GM12878 (cell line): ENCODE data around the gene CCDC182. TPM values are rescaled to one million over a fixed set of nuclear protein-coding genes. Genes with fewer than 3 reads are reported as not detected.

ENCODE experiments used
- ATAC-seq: fragments of 200-7000 bp; cut with Tn5 transposase; 3 replicates; pipeline ENCODE4 v1.9.1; 2020; ENCODE audit warnings: mild to moderate bottlenecking, moderate library complexity
- BruUV-seq: library from RNA; stranded (reverse); fragments of 400-500 nt; replicated peaks from 2 replicates; lab custom pipeline; 2021; lab: Mats Ljungman, UMichigan
- CTCF ChIA-PET: fragments of 300-600 bp; sonication (Branson Sonifier 250); formaldehyde crosslinking; extraction: SDS; loops from one replicate; lab custom pipeline; 2021; ENCODE audit warnings: inconsistent platforms; lab: Yijun Ruan, JAX
- POLR2A ChIA-PET: fragments of 350-600 bp; formaldehyde crosslinking; extraction: SDS; loops from one replicate; lab custom pipeline; 2021; ENCODE audit warnings: inconsistent platforms; lab: Charles Lee
- RAD21 ChIA-PET: fragments of 300-600 bp; sonication (Branson Sonifier 250); formaldehyde crosslinking; loops from one replicate; lab custom pipeline; 2023; ENCODE audit warnings: antibody characterized with exemption; ENCODE audit not compliant: unreplicated experiment; lab: Charles Lee
- SMC1A ChIA-PET: fragments of 300-600 bp; sonication (Branson Sonifier 250); formaldehyde crosslinking; loops from one replicate; lab custom pipeline; 2023; ENCODE audit not compliant: unreplicated experiment, uncharacterized antibody; lab: Charles Lee
- DNase-seq: peaks from one replicate; pipeline ENCODE4 v3.0.0-alpha.2; 2011; ENCODE audit warnings: low read depth, low spot score
- FAIRE-seq: peaks from 3 replicates; lab custom pipeline; 2011; peaks lifted over from hg19 to GRCh38; lab: Jason Lieb, UNC
- H2AFZ ChIP-seq: 2 replicates; pipeline ENCODE4 v1.6.0; 2011; ENCODE audit warnings: low read depth, low read length, control low read depth; ENCODE audit not compliant: control insufficient read depth
- H3K27ac ChIP-seq: 2 replicates; pipeline ENCODE4 v1.5.1; 2011; ENCODE audit warnings: control low read depth; ENCODE audit not compliant: control insufficient read depth, insufficient read depth
- H3K27me3 ChIP-seq, 2 experiments: replicated peaks in 1 of 2; 2 replicates each; pipeline versions ENCODE4 v1.6.0 to v1.6.1; 2011; ENCODE audit warnings: low read length in 1 of 2; ENCODE audit not compliant: control insufficient read depth in 2 of 2, insufficient read depth in 2 of 2
- H3K36me3 ChIP-seq, 2 experiments: 2 replicates each; pipeline ENCODE4 v1.5.1; 2011; ENCODE audit warnings: low read length in 1 of 2; ENCODE audit not compliant: control insufficient read depth in 2 of 2, insufficient read depth in 2 of 2
- H3K4me1 ChIP-seq: 2 replicates; pipeline ENCODE4 v1.6.1; 2011; ENCODE audit warnings: mild to moderate bottlenecking, low read length, moderate library complexity, mixed read lengths; ENCODE audit not compliant: control insufficient read depth, insufficient read depth
- H3K4me2 ChIP-seq: 2 replicates; pipeline ENCODE4 v1.6.0; 2011; ENCODE audit warnings: control low read depth; ENCODE audit not compliant: control insufficient read depth, insufficient read depth
- H3K4me3 ChIP-seq: fragments of 200-600 bp; sonication (generic); 2 replicates; pipeline ENCODE4 v1.5.1; 2016
- H3K79me2 ChIP-seq: 2 replicates; pipeline ENCODE4 v1.6.0; 2011; ENCODE audit warnings: low read length; ENCODE audit not compliant: control insufficient read depth, insufficient read depth
- H3K9ac ChIP-seq: 2 replicates; pipeline ENCODE4 v1.8.0; 2011; ENCODE audit warnings: low read length, control low read depth, mixed read lengths; ENCODE audit not compliant: control insufficient read depth, insufficient read depth
- H3K9me3 ChIP-seq: replicated peaks from 3 replicates; pipeline ENCODE4 v1.5.1; 2011; ENCODE audit warnings: mild to moderate bottlenecking, low read length; ENCODE audit not compliant: control insufficient read depth, insufficient read depth
- H4K20me1 ChIP-seq: 2 replicates; pipeline ENCODE4 v1.6.0; 2011; ENCODE audit not compliant: control insufficient read depth, insufficient read depth
- CBX5 ChIP-seq: sonication (generic); IDR thresholded peaks from 2 replicates; pipeline ENCODE4 v1.6.1; 2016; ENCODE audit warnings: low read depth, moderate library complexity, mild to moderate bottlenecking, inconsistent platforms
- EGR1 ChIP-seq, 2 experiments: IDR thresholded peaks; 1 replicate in 1 of 2; 2 replicates in 1 of 2; pipeline ENCODE4 v1.6.1; 2011 to 2012; ENCODE audit warnings: low read depth in 2 of 2, low read length in 2 of 2, borderline replicate concordance in 1 of 2, mild to moderate bottlenecking in 1 of 2, moderate library complexity in 1 of 2
- JUND ChIP-seq: IDR thresholded peaks from 2 replicates; pipeline ENCODE4 v1.6.1; 2012; ENCODE audit warnings: low read depth, mild to moderate bottlenecking, low read length, improper control_type of control experiment, moderate library complexity
- NRF1 ChIP-seq: conservative IDR thresholded peaks from 2 replicates; pipeline ENCODE4 v1.6.1; 2011; ENCODE audit warnings: mild to moderate bottlenecking, low read depth, low read length, improper control_type of control experiment
- PAX8 ChIP-seq: fragments of 450-650 bp; IDR thresholded peaks from 2 replicates; pipeline ENCODE4 v1.6.1; 2017; ENCODE audit warnings: mild to moderate bottlenecking, moderate library complexity
- RB1 ChIP-seq: fragments of 450-650 bp; formaldehyde crosslinking; IDR thresholded peaks from 2 replicates; pipeline ENCODE4 v1.6.1; 2017; ENCODE audit warnings: mild to moderate bottlenecking, borderline replicate concordance
- SMAD1 ChIP-seq: fragments of 450-650 bp; IDR thresholded peaks from 2 replicates; pipeline ENCODE4 v1.6.1; 2018; ENCODE audit warnings: mild to moderate bottlenecking, low read depth; ENCODE audit not compliant: partially characterized antibody
- SMARCA5 ChIP-seq: fragments of 450-650 bp; IDR thresholded peaks from 2 replicates; pipeline ENCODE4 v1.6.1; 2017; ENCODE audit warnings: mild to moderate bottlenecking
- STAT1 ChIP-seq: fragments of 450-650 bp; conservative IDR thresholded peaks from 2 replicates; pipeline ENCODE4 v1.6.1; 2014; ENCODE audit warnings: antibody characterized with exemption, mild to moderate bottlenecking
- SUPT20H ChIP-seq: IDR thresholded peaks from 2 replicates; pipeline ENCODE4 v1.6.1; 2011; ENCODE audit warnings: low read depth, mild to moderate bottlenecking, low read length, moderate library complexity, borderline replicate concordance; ENCODE audit not compliant: control insufficient read depth
- ZNF217 ChIP-seq: fragments of 450-650 bp; IDR thresholded peaks from 2 replicates; pipeline ENCODE4 v1.6.1; 2017; ENCODE audit warnings: antibody characterized with exemption, mild to moderate bottlenecking
- WGBS: methylation state at CpG from one replicate; pipeline ENCODE4 v1.1.6; 2016; ENCODE audit warnings: low lambda C conversion rate; ENCODE audit not compliant: insufficient replicate concordance, insufficient coverage; ENCODE audit errors: missing lambda C conversion rate; 5-methylcytosine and 5-hydroxymethylcytosine counted together
- in situ Hi-C: fragments of 300-500 bp; cut with MboI; formaldehyde crosslinking; loops from 9 replicates; pipeline ENCODE4 v1.14.3; 2018; ENCODE audit warnings: mixed read lengths
- intact Hi-C: fragments of 100-400 bp; cut with micrococcal nuclease; formaldehyde crosslinking; loops from one replicate; pipeline ENCODE4 v1.14.2; 2022; ENCODE audit not compliant: unreplicated experiment
- polyA plus RNA-seq, 11 experiments: library from polyadenylated mRNA; depleted of rRNA in 4 of 11; unstranded in 6 of 11; stranded (reverse) in 5 of 11; fragments of >200 nt; fragmentation: Nextera tagmentation in 4 of 11; fragmentation: Illumina TruSeq in 1 of 11; extraction: Ambion mirVana in 4 of 11; extraction: Trizol in 1 of 11; gene quantifications; 1 replicate in 1 of 11; 2 replicates in 10 of 11; pipeline versions ENCODE4 v1.2.1 to v1.2.3, GENCODE V29; 2011 to 2016; ENCODE audit warnings: inconsistent platforms in 2 of 11, missing spikeins in 2 of 11, low read depth in 1 of 11
- total RNA-seq, 4 experiments: library from RNA; depleted of rRNA in 3 of 4; stranded (reverse); fragments of >200 nt in 3 of 4; fragmentation: Illumina TruSeq in 1 of 4; extraction: Trizol in 1 of 4; gene quantifications; 2 replicates each; pipeline versions ENCODE4 v1.2.1 to v1.2.3, GENCODE V29; 2013 to 2021
- TF ChIP-seq, protein P1 (sequence below): fragments of 450-650 bp; IDR thresholded peaks from 2 replicates; pipeline ENCODE4 v1.6.1; 2017; ENCODE audit warnings: antibody characterized with exemption, mild to moderate bottlenecking, moderate library complexity

CCDC182 gene
- total and polyA plus RNA-seq, 10 of the 15 experiments (the other 5 are each of a cell fraction or from before 2014, with no cell fraction given), result not detected

DNA sequence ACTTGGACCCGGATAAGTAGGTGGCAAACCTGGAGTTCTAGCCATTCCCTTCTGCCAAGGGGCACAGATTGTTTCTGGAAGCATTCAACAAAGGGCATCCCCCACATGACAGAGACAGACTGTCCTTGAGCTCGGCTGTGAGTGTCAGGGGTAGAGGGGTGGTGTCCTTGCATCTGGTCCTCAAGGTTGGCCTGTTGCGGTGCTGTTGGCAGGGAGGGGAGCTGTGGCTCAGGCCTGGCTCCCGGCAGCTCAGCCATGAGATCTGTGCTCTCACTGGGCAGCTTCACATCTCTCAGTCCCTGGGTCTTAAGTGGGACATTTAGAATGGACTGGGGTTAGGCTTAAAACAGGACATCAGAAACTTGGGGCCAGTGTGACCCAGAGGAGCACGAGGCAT lies 20.4 kb downstream of the CCDC182 start:
- no peak for FAIRE-seq
- no TSS peak for BruUV-seq
- DNase-seq, result no peak
- ChIA-PET SMC1A (interaction anchor here (0.5 to 0.9 kb wide), 2 partner anchors 53 to 589 kb away, joined by 3 read pairs; no protein-coding TSS in a partner anchor), RAD21 (interaction anchor here (1.7 kb wide), 1 partner anchor 23 kb away, joined by 5 read pairs; no protein-coding TSS in a partner anchor)
- intact Hi-C loops, result no loop called here
- Histone ChIP-seq H3K4me3 (no peak overlapping the region), H3K9me3 (no peaks in the 10 kb centered on the region), H3K79me2 (no peaks in the 10 kb centered on the region), H3K9ac (no peak overlapping the region)
- in situ Hi-C loops, result no loop called here
- TF ChIP-seq PAX8 (no peak), STAT1 (no peak), SMAD1 (no peak), CBX5 (no peak), NRF1 (no peak), SMARCA5 (no peak), SUPT20H (no peak), RB1 (no peak), JUND (no peak), EGR1 (IDR thresholded peaks at IDR 0.05; ENCODE audit: borderline replicate concordance in 1 of 2, low read depth in 2 of 2, low read length in 2 of 2) (no peak), ZNF217 (no peak)
- TF ChIP-seq, protein P1, sequence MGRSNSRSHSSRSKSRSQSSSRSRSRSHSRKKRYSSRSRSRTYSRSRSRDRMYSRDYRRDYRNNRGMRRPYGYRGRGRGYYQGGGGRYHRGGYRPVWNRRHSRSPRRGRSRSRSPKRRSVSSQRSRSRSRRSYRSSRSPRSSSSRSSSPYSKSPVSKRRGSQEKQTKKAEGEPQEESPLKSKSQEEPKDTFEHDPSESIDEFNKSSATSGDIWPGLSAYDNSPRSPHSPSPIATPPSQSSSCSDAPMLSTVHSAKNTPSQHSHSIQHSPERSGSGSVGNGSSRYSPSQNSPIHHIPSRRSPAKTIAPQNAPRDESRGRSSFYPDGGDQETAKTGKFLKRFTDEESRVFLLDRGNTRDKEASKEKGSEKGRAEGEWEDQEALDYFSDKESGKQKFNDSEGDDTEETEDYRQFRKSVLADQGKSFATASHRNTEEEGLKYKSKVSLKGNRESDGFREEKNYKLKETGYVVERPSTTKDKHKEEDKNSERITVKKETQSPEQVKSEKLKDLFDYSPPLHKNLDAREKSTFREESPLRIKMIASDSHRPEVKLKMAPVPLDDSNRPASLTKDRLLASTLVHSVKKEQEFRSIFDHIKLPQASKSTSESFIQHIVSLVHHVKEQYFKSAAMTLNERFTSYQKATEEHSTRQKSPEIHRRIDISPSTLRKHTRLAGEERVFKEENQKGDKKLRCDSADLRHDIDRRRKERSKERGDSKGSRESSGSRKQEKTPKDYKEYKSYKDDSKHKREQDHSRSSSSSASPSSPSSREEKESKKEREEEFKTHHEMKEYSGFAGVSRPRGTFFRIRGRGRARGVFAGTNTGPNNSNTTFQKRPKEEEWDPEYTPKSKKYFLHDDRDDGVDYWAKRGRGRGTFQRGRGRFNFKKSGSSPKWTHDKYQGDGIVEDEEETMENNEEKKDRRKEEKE, result no peak
- TF ChIP-seq, all 136 proteins: peak for 0
- Histone ChIP-seq H3K36me3 (no peaks in the 10 kb centered on the region), H3K4me2 (no peak overlapping the region), H3K27me3 (no peaks in the 10 kb centered on the region; a peak in 1 of 4 replicates), H3K27ac (no peak overlapping the region), H3K4me1 (peaks cover 18% of the 10 kb centered on the region), H2AFZ (no peak overlapping the region), H4K20me1 (no peaks in the 10 kb centered on the region; the same call in 1 of the 2 replicates)
- ATAC-seq, result no peak
- CTCF ChIA-PET, result interaction anchor here (0.5 to 1.4 kb wide), 4 partner anchors 12 to 109 kb away, joined by 3 to 4 read pairs (median 3); no protein-coding TSS in a partner anchor
- 74% methylated on average over 5 of the region's 5 CpGs for WGBS
- POLR2A ChIA-PET, result interaction anchor here (1.0 kb wide), 1 partner anchor 139 kb away, joined by 4 read pairs; no protein-coding TSS in a partner anchor
